Hepatic stellate cell (primary cell): ENCODE measurements around the gene VASH2.
"Not testable (repeated sequence)": the region's sequence is repeated elsewhere in the genome, so short reads cannot be mapped to it uniquely, and the experiment has no call there.

Experiments
- DNase-seq: peaks from one replicate; pipeline ENCODE4 v3.0.0; 2011; ENCODE audit warnings: low spot score

The VASH2 gene

DNA sequence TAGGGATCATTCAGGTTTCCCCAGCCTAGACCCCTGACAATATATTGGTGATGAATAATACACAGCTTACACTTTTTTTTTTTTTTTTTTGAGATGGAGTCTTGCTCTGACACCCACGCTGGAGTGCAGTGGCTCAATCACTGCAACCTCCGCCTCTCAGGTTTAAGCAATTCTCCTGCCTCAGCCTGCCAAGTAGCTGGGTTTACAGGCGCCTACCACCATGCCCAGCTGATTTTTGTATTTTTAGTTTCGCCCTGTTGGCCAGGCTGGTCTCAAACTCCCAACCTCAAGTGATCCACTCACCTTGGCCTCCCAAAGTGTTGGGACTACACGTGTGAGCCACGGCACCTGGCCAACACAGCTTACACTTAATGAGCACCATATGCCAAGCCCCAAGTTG lies 7.2 kb downstream of the VASH2 start:
- DNase-seq, result no peak

DNA sequence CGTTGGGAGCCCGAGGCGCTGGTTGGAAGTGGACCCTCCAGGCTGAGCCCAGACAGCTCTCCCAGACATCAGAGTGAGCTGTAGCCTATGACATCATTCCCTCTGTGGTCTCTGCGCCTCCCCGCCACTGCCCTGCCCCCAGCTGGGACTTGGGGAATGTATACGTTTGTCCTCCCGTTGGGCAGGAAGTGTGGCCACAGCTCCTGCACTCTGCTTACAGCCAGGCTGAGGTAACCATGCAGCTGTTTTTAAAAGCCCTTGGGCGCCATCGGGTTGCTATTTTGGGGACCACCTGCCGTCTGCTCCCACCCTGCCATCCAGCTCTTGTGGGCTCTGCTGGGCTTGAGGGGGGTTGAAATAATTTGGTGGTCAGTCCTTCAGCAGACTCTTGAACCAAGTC lies 7.8 kb downstream of the VASH2 start:
- no peak for DNase-seq

GRCh38 chr1:212959266-212960220 lies 9.2 kb downstream of the VASH2 start:
- DNase-seq, result no peak

- no peak for DNase-seq
These were observed 10.6 kb downstream of the VASH2 start for GRCh38 chr1:212960932-212961331.

DNA sequence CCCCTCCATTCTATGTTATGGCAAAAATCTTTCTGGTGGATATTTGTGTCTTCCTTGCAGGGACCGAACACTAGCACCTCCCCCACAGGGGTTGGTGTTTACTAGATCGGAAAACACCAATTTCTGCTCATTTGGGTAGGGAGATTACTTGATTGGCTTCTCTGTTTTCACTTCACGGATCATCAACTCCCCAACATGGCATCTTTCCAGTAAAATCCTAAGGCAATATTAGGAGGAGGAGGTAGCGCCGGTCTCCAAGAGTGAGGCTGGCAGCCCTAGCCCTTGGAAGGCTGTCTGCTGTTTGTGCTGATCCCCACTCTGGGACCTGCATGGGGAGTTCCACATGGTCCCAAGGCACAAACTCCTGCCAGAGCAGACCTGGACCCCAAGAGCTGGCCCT lies 12.2 kb downstream of the VASH2 start:
- DNase-seq, result no peak

GRCh38 chr1:212964102-212964501 lies 13.8 kb downstream of the VASH2 start:
- DNase-seq, result no peak

DNA sequence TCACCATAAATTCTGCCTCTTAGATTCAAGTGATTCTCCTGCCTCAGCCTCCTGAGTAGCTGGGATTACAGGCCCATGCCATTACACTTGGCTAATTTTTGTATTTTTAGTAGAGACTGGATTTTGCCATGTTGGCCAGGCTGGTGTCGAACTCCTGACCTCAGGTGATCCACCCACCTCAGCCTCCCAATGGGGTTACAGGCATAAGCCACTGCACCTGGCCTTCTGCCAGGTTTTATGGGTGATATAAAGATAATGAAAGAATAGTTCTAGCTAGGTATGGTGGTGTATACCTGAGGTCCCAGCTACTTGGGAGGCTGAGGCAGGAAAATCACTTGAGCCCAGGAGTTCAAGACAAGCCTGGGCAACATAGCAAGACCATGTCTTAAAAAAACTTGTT lies 14.7 kb downstream of the VASH2 start:
- DNase-seq, result not testable (repeated sequence)

GRCh38 chr1:212966616-212967015 lies 16.3 kb downstream of the VASH2 start:
- DNase-seq, result no peak

DNA sequence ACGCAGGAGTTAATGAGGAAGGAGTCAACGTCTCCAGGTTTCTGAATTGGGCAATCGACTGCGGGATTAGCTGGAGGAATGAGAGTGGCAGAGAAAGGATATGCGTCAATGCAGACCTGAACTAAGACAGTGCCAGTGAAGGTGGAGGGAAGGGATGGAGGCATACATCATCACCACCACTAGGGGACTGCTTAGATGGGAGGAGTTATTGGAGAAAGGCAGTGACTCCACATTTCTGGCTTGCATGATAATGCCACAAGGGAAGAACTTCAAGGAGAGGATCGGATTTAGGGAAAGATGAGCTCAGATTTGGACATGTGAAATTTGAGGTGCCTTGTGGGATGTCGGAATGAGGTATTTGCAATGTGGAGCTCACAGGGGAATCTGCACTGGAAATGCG lies 17.5 kb downstream of the VASH2 start:
- DNase-seq, result peak; percentile 61

DNA sequence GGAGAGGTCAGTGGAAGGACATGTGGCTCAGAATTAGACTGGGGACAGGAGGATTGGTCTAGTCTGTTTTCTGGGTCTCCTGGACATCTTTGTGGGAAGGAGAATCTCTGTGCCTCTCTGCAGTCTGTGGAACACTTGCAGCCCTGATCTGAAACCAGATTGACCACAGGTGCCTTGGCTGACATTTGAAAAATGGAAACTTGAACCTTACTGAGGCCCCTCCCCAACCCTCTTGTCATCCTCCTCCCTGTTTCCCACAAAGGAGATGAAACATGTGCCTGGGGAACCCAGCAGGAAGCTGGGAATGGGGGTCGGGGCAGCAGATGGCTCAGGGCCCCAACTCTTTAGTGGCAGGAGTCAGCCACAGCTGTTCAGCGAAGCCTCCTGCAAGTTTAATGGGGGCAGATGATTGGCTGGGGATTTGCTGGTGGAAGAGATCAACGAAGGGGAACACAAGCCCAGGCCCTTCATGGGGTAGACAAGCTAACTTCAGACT lies 18.1 kb downstream of the VASH2 start:
- no peak for DNase-seq

DNA sequence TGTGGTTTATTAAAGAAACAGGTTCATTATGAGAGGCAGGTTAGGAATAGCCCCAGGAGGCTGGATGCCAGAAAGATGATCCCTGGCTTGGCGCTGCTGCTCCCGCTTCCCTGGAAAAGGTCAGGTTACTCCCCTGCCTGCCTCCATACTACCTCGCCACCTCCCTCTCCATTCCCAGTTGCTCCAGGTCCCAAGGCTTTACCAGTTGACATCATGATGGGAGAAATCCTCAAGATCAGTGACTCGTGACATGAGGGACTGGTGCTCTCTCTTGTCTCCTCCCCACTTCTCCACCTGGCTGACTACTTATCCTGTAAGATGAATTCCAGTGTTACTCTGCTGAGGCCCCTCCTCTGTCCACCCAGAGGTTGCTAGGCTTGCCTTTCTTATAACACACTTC lies 19.7 kb downstream of the VASH2 start:
- DNase-seq, result no peak

GRCh38 chr1:212971312-212971711 lies 21.0 kb downstream of the VASH2 start:
- DNase-seq, result no peak

- DNase-seq, result no peak
These were observed 23.1 kb downstream of the VASH2 start for GRCh38 chr1:212973426-212973825.

- no peak for DNase-seq
These were observed 23.6 kb downstream of the VASH2 start for GRCh38 chr1:212973899-212974298.

- DNase-seq, result no peak
These were observed 24.4 kb downstream of the VASH2 start for GRCh38 chr1:212974711-212975110.

DNA sequence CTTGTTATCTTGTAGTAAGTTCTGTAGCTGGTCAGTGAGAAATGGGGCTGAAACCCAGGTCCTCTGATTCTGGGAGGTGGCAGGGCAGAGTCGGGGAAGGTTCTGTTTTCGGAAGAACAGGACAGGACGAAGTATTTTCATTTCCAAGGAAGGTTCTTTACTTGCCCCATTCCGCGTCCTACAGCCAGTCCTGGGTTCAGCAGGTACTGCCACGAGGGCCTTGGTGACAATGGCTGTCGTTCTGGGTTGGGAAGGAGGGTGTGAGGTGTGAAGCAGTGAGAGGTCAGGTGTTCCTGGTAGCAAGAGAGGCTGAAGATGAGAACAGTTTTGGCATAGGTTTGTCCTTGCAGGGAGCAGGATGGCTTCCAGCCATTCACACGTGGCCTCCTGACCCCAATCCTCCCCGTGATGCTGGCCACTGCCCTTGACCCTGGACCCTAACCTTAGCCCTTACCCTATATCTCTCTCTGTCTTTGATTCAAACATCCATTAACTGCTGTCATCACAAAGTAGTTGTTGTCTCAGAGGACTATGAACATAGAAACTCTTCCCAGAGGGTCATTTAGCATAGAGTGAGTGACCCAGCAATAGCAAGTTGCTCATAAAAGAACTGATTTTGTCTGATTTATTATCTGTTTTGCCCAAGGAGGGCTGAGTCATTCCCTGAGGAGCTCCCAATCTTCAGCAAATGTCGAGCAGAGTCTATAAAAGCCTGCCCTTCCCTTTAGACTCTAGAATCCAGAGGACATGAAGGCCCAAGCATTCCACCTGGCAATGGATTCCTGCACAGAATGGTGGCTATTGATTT lies 25.0 kb downstream of the VASH2 start:
- no peak for DNase-seq

GRCh38 chr1:212976586-212976985 lies 26.2 kb downstream of the VASH2 start:
- DNase-seq, result no peak

GRCh38 chr1:212977781-212978645 lies 27.7 kb downstream of the VASH2 start:
- DNase-seq, result no peak

GRCh38 chr1:212979340-212980122 lies 29.2 kb downstream of the VASH2 start:
- no peak for DNase-seq

DNA sequence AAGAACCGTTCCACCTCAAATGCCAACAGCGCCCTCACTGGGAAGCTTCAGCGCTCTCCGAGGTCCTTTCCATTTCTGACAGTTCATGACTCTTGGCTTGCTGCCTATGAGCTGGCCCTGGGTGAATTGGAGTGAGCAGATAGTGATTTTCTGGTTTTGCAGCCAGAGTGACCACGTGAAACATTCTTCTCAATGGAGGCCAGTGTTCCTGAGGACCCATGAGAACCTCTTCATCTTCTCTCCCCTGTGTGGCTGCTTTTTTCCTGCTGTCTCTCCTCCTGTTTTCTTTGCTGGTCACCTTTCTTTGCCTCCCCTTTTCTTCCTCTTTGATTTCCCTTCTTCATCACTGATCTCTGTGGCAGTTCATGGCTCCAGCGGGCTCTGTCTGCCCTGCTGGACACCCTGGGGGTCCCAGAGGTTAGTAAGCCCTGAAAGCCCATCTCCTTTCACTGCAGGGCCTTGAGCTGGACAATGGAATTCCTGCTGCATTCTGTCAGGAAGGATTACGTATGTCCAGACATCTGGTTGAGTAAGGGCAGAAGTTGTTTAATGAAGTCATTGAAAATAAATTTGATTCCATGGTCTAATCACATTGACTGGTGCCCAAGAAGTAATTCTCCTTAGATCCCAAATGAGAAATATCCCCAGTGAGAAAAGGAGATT lies 29.9 kb downstream of the VASH2 start:
- DNase-seq, result no peak
